Neural crest cell (in vitro differentiated cells): Measurements from ENCODE around the gene GPANK1. TPM values are rescaled to one million over a fixed set of nuclear protein-coding genes. Genes with fewer than 3 reads are reported as not detected.

ENCODE experiments used
- DNase-seq: peaks from one replicate; pipeline ENCODE4 v3.0.0; 2021; ENCODE audit warnings: low read depth, mixed read lengths, low spot score
- H3K27ac Mint-ChIP-seq: one replicate; pipeline ENCODE4 v1.8.0; 2021; ENCODE audit warnings: mild to moderate bottlenecking, mixed read lengths; ENCODE audit not compliant: unreplicated experiment
- H3K27me3 Mint-ChIP-seq: 2 replicates; pipeline ENCODE4 v1.8.0; 2021; ENCODE audit warnings: low read depth, mild to moderate bottlenecking, mixed read lengths
- H3K36me3 Mint-ChIP-seq: 2 replicates; pipeline ENCODE4 v1.8.0; 2021; ENCODE audit warnings: low read depth, mild to moderate bottlenecking, mixed read lengths
- H3K4me1 Mint-ChIP-seq: 2 replicates; pipeline ENCODE4 v1.8.0; 2021; ENCODE audit warnings: mixed read lengths
- H3K4me3 Mint-ChIP-seq: one replicate; pipeline ENCODE4 v1.8.0; 2021; ENCODE audit warnings: mild to moderate bottlenecking, mixed read lengths
- H3K9me3 Mint-ChIP-seq: 2 replicates; pipeline ENCODE4 v1.8.0; 2021; ENCODE audit warnings: mixed read lengths
- microRNA-seq: library from miRNA; unstranded; fragments of <30 nt; microRNA quantifications from one replicate; pipeline ENCODE4, GENCODE V29; 2020
- total RNA-seq: library from RNA; stranded (reverse); gene quantifications from 2 replicates; pipeline ENCODE4 v1.2.1, GENCODE V29; 2021
- TF ChIP-seq, protein P1 (sequence below): fragments of 200-600 bp; sonication (generic); conservative IDR thresholded peaks from 2 replicates; pipeline ENCODE4 v1.5.0; 2021; ENCODE audit warnings: antibody characterized with exemption, mild to moderate bottlenecking

Gene GPANK1
- total RNA-seq, 1 donor from 2014 or later: 16.8 TPM

GRCh38 chr6:31617010-31617409 is 47.8 kb downstream of the GPANK1 start:
- TF ChIP-seq, protein P1, sequence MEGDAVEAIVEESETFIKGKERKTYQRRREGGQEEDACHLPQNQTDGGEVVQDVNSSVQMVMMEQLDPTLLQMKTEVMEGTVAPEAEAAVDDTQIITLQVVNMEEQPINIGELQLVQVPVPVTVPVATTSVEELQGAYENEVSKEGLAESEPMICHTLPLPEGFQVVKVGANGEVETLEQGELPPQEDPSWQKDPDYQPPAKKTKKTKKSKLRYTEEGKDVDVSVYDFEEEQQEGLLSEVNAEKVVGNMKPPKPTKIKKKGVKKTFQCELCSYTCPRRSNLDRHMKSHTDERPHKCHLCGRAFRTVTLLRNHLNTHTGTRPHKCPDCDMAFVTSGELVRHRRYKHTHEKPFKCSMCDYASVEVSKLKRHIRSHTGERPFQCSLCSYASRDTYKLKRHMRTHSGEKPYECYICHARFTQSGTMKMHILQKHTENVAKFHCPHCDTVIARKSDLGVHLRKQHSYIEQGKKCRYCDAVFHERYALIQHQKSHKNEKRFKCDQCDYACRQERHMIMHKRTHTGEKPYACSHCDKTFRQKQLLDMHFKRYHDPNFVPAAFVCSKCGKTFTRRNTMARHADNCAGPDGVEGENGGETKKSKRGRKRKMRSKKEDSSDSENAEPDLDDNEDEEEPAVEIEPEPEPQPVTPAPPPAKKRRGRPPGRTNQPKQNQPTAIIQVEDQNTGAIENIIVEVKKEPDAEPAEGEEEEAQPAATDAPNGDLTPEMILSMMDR: no peak
- Mint-ChIP-seq H3K9me3 (no peaks in the 10 kb centered on the region), H3K27ac (no peak overlapping the region), H3K27me3 (no peaks in the 10 kb centered on the region), H3K4me3 (peak overlapping the region; percentile 71), H3K4me1 (peaks cover 22% of the 10 kb centered on the region), H3K36me3 (peaks cover 7% of the 10 kb centered on the region)
- no peak for DNase-seq

DNA sequence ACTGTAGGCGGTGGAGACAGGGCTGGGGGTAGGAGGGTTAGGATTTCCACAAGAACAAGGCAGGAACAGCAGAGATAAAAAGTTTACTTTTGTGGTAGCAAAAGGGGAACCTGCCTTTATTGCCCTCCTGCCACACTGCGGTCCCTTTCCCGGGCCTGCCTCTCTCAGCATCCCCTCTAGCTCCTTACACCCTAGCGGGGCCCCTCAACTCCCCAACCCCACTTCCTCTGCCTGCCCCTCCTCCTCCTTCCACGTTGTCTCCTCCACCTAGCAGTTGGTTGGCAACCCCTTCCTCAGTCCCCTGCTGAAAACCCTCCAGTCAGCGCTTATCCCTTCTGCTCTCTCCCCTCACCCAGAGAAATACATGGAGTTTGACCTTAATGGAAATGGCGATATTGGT is 49.0 kb downstream of the GPANK1 start:
- DNase-seq: no peak
- Mint-ChIP-seq H3K27me3 (no peaks in the 10 kb centered on the region), H3K36me3 (peaks cover 2% of the 10 kb centered on the region), H3K27ac (no peak overlapping the region), H3K4me1 (peaks cover 13% of the 10 kb centered on the region), H3K9me3 (no peaks in the 10 kb centered on the region), H3K4me3 (no peak overlapping the region)
- TF ChIP-seq, protein P1: no peak

DNA sequence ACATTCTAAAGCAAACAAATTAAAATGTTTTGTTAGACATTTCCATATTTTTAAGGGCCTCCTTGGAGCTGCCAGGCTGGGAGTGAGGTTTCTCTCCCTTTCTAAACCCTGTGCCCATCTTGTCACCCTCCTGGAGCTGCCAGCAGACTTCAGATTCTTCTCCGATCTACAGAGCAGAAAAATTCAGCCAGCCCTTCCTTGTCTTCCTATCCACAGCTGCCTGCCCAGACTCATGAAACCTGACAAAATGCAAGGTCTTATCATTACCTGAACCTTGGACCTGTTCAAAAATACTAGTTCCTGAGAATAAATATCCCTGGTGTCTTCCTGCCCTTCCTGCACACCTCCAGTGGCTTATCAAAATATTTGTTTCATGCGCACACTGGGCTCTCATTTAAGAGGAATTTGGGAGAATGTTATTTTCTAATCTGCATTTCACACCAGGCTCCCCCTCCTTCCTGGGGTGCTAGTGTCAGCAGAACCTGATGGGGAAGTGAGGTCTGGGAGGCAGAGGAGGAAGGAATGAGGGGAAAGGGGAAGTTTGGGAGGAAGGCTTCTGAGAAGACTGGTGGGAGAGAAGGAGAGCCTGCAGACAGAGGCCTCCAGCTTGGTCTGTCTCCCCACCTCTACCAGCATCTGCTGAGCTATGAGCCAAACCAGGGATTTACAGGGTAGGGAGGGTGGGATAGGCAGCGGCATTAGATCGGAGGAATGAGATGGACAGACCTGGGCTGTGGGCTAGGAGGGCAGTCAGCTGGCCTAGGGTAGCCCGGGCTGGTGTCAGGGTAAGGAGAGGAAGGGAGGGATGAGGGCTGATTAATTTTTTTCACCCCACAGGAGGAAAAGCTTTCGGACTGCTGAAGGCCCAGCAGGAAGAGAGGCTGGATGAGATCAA is 49.9 kb downstream of the GPANK1 start, which contains the start of gene AIF1:
AIF1 (plus strand) TSS at position 551 of the 895 bp plus-strand sequence; CDS start at position 647, 96 bp downstream.
- no peak for DNase-seq
- peaks cover 2% of the 10 kb centered on the region for H3K36me3 Mint-ChIP-seq
- H3K27ac Mint-ChIP-seq: peak within 1 kb of the TSS; percentile 19
- H3K9me3 Mint-ChIP-seq: no peaks in the 10 kb centered on the region
- no peak within 1 kb of the TSS for H3K4me3 Mint-ChIP-seq
- TF ChIP-seq, protein P1: no peak
- H3K4me1 Mint-ChIP-seq: peaks cover 8% of the 10 kb centered on the region
- H3K27me3 Mint-ChIP-seq: no peaks in the 10 kb centered on the region

DNA sequence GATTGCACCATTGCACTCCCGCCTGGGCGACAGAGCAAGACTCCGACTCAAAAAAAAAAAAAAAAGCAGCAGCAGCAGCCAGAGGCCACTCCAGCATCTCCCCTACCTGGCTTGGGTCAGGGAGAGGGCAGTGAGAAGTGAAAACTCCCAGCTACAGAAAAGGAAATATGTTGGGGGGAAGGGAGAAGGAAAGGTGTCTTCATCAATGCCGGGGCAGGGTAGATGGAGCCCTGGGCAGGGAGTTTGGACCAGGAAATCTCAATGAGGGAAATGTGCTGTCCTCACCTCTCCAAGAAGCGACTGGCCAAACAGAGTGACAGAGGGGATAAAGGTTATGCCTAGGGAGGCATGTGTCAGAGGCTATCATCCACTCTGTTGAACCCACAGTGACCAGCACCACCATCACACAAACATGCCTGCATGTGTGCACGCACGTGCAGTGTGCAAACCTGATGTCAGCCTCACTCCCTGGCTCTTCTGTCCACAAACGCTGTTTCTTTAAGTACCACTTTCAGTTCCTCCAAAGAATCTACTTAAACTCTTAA is 50.6 kb downstream of the GPANK1 start:
- no peak overlapping the region for H3K4me3 Mint-ChIP-seq
- TF ChIP-seq, protein P1: no peak
- peaks cover 4% of the 10 kb centered on the region for H3K4me1 Mint-ChIP-seq
- H3K9me3 Mint-ChIP-seq: no peaks in the 10 kb centered on the region
- H3K36me3 Mint-ChIP-seq: peaks cover 2% of the 10 kb centered on the region
- H3K27me3 Mint-ChIP-seq: no peaks in the 10 kb centered on the region
- no peak for DNase-seq
- peak overlapping the region; percentile 19 for H3K27ac Mint-ChIP-seq

Small RNA genes within 50 kb of the gene (microRNA-seq; reads per million reads assigned to microRNA genes)
- gene MIR4646 (8.3 reads per million, percentile 13 among the genes with 10 or more reads in this experiment), gene MIR6832 (4.1 reads per million)

Other genes with a start within 250 kb of the GPANK1 start
- gene MICB, start 166.9 kb downstream of the GPANK1 start, total RNA-seq: 0.61 TPM in 1 of 2 replicates, not detected in the other
- not detected in 2 replicates for gene MCCD1, start 136.0 kb downstream of the GPANK1 start, total RNA-seq
- gene DDX39B, start 123.0 kb downstream of the GPANK1 start, total RNA-seq: 836 and 881 TPM in 2 replicates
- 3.3 and 5.1 TPM in 2 replicates for gene ATP6V1G2, start 118.4 kb downstream of the GPANK1 start, total RNA-seq
- gene NFKBIL1, start 117.4 kb downstream of the GPANK1 start, total RNA-seq: 25.7 and 28.6 TPM in 2 replicates
- gene LTA, start 92.7 kb downstream of the GPANK1 start, total RNA-seq: 0.26 and 0.36 TPM in 2 replicates
- gene TNF, start 89.4 kb downstream of the GPANK1 start, total RNA-seq: not detected in 2 replicates
- not detected in 2 replicates for gene LTB, start 82.6 kb downstream of the GPANK1 start, total RNA-seq
- gene LST1, start 78.7 kb downstream of the GPANK1 start, total RNA-seq: not detected in 2 replicates
- gene NCR3, start 72.0 kb downstream of the GPANK1 start, total RNA-seq: not detected in 2 replicates
- not detected in 2 replicates for gene AIF1, start 49.8 kb downstream of the GPANK1 start, total RNA-seq
- gene PRRC2A, start 44.3 kb downstream of the GPANK1 start, total RNA-seq: 347 and 356 TPM in 2 replicates
- 439 and 459 TPM in 2 replicates for gene BAG6, start 12.3 kb downstream of the GPANK1 start, total RNA-seq
- gene APOM, start 9.1 kb downstream of the GPANK1 start, total RNA-seq: 3.8 and 4.2 TPM in 2 replicates
- 23.5 TPM in 2 replicates for gene C6orf47, start 4.2 kb downstream of the GPANK1 start, total RNA-seq
- gene CSNK2B, start 1.1 kb upstream of the GPANK1 start, total RNA-seq: 185 and 188 TPM in 2 replicates
- 24.0 and 24.2 TPM in 2 replicates for gene LY6G5B, start 5.0 kb upstream of the GPANK1 start, total RNA-seq
- gene LY6G5C, start 16.1 kb upstream of the GPANK1 start, total RNA-seq: 9.1 and 11.0 TPM in 2 replicates
- gene ABHD16A, start 38.3 kb upstream of the GPANK1 start, total RNA-seq: 70.9 and 73.6 TPM in 2 replicates
- gene LY6G6F, start 41.9 kb upstream of the GPANK1 start, total RNA-seq: not detected in 2 replicates
- not detected in 2 replicates for gene LY6G6D, start 50.4 kb upstream of the GPANK1 start, total RNA-seq
- gene LY6G6C, start 56.7 kb upstream of the GPANK1 start, total RNA-seq: 1.2 TPM in 2 replicates
- not detected in 2 replicates for gene MPIG6B, start 58.4 kb upstream of the GPANK1 start, total RNA-seq
- 186 and 194 TPM in 2 replicates for gene DDAH2, start 64.3 kb upstream of the GPANK1 start, total RNA-seq
- gene CLIC1, start 71.5 kb upstream of the GPANK1 start, total RNA-seq: 305 and 313 TPM in 2 replicates
- 79.5 and 86.2 TPM in 2 replicates for gene MSH5, start 75.0 kb upstream of the GPANK1 start, total RNA-seq
- gene SAPCD1, start 97.7 kb upstream of the GPANK1 start, total RNA-seq: 21.3 and 25.1 TPM in 2 replicates
- 2.0 and 2.7 TPM in 2 replicates for gene VWA7, start 112.3 kb upstream of the GPANK1 start, total RNA-seq
- 162 and 163 TPM in 2 replicates for gene VARS1, start 130.8 kb upstream of the GPANK1 start, total RNA-seq
- 122 and 135 TPM in 2 replicates for gene LSM2, start 142.0 kb upstream of the GPANK1 start, total RNA-seq
- gene HSPA1L, start 150.3 kb upstream of the GPANK1 start, total RNA-seq: 1.5 and 1.8 TPM in 2 replicates
- gene HSPA1A, start 150.5 kb upstream of the GPANK1 start, total RNA-seq: 70.3 and 72.3 TPM in 2 replicates
- gene HSPA1B, start 162.7 kb upstream of the GPANK1 start, total RNA-seq: 78.5 and 82.5 TPM in 2 replicates
- gene NEU1, start 197.8 kb upstream of the GPANK1 start, total RNA-seq: 46.3 and 49.9 TPM in 2 replicates
- 0.32 and 0.84 TPM in 2 replicates for gene SLC44A4, start 214.0 kb upstream of the GPANK1 start, total RNA-seq
- 202 and 205 TPM in 2 replicates for gene EHMT2, start 232.7 kb upstream of the GPANK1 start, total RNA-seq
- gene ZBTB12, start 237.1 kb upstream of the GPANK1 start, total RNA-seq: 60.8 and 61.1 TPM in 2 replicates